GM23338 (cell line): ENCODE measurements around the gene WIPF3.

Experiments used
- CREB1 ChIP-seq: fragments of 250-450 bp; sonication (Bioruptor Pico); IDR thresholded peaks from 2 replicates; pipeline ENCODE4 v1.5.0; 2020; ENCODE audit warnings: low read depth, mild to moderate bottlenecking, moderate library complexity
- EZH2 ChIP-seq: fragments of 200-600 bp; sonication (generic); IDR thresholded peaks from one replicate; pipeline ENCODE4 v1.8.0; 2017; ENCODE audit warnings: antibody characterized with exemption, mild to moderate bottlenecking, low read depth; ENCODE audit not compliant: unreplicated experiment
- EZH2phosphoT487 ChIP-seq: fragments of 200-600 bp; sonication (generic); IDR thresholded peaks from one replicate; pipeline ENCODE4 v1.8.1; 2018; ENCODE audit warnings: antibody characterized with exemption; ENCODE audit not compliant: unreplicated experiment
- JUNB ChIP-seq: IDR thresholded peaks from one replicate; pipeline ENCODE4 v1.6.1; 2016; ENCODE audit warnings: antibody characterized with exemption; ENCODE audit not compliant: unreplicated experiment
- POLR2AphosphoS5 ChIP-seq: IDR thresholded peaks from 2 replicates; pipeline ENCODE4 v1.6.1; 2016; ENCODE audit warnings: antibody characterized with exemption, low read depth
- STAT1 ChIP-seq: IDR thresholded peaks from one replicate; pipeline ENCODE4 v1.6.1; 2016; ENCODE audit warnings: antibody characterized with exemption; ENCODE audit not compliant: unreplicated experiment
- TF ChIP-seq, protein P1 (sequence below), 2 experiments: fragments of 200-600 bp in 1 of 2; sonication (generic) in 1 of 2; conservative IDR thresholded peaks; 2 replicates each; pipeline versions ENCODE4 v1.5.1 to v1.6.1; 2016 to 2017; ENCODE audit warnings: antibody characterized with exemption in 2 of 2, low read depth in 2 of 2, mild to moderate bottlenecking in 2 of 2, moderate library complexity in 1 of 2

DNA sequence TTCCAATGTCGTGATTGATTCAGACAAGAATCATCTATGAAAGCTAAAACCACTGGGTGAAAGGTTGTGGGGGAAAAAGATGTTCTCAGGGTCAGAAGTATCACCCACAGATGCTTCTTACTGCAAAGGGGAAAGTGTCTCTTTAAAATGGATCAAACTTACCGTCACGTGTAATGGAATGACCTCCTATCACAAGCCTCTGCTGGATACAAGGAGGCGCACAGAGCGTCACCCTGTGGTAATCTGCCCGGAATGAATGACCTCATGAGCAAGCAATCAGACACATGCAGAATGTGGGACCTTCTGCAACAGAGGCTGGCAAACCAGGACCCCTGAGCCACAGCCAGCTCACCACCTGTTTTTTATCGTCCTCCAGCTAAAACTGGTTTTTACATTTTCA lies 33.0 kb downstream of the WIPF3 start:
- TF ChIP-seq EZH2phosphoT487 (no peak), JUNB (no peak), POLR2AphosphoS5 (no peak), CREB1 (CRISPR knock-in tag) (no peak), EZH2 (no peak), STAT1 (no peak)
- TF ChIP-seq, protein P1, sequence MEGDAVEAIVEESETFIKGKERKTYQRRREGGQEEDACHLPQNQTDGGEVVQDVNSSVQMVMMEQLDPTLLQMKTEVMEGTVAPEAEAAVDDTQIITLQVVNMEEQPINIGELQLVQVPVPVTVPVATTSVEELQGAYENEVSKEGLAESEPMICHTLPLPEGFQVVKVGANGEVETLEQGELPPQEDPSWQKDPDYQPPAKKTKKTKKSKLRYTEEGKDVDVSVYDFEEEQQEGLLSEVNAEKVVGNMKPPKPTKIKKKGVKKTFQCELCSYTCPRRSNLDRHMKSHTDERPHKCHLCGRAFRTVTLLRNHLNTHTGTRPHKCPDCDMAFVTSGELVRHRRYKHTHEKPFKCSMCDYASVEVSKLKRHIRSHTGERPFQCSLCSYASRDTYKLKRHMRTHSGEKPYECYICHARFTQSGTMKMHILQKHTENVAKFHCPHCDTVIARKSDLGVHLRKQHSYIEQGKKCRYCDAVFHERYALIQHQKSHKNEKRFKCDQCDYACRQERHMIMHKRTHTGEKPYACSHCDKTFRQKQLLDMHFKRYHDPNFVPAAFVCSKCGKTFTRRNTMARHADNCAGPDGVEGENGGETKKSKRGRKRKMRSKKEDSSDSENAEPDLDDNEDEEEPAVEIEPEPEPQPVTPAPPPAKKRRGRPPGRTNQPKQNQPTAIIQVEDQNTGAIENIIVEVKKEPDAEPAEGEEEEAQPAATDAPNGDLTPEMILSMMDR (conservative IDR thresholded peaks at IDR 0.05; ENCODE audit: low read depth in 2 of 2): peak in 1 of 2 experiments; percentile 10; a peak in 1 of 4 replicates
